HG02943 (cell line): ENCODE data around the gene BLOC1S4.

ENCODE experiments used
- ATAC-seq: cut with Tn5 transposase; IDR thresholded peaks from one replicate; pipeline ENCODE4 v1.9.1; 2021; ENCODE audit warnings: mild to moderate bottlenecking, low read depth, moderate library complexity; ENCODE audit not compliant: unreplicated experiment

BLOC1S4 gene

GRCh38 chr4:6689506-6689960 lies 26.4 kb upstream of the BLOC1S4 start:
- no peak for ATAC-seq

GRCh38 chr4:6692379-6692778 lies 23.6 kb upstream of the BLOC1S4 start:
- ATAC-seq, result no peak

GRCh38 chr4:6692806-6693205 lies 23.2 kb upstream of the BLOC1S4 start:
- ATAC-seq, result no peak

GRCh38 chr4:6693231-6694176 lies 22.5 kb upstream of the BLOC1S4 start, which contains the start of gene S100P:
Gene S100P, plus strand, starts transcription at chr4:6693878. Its CDS starts 55 bp downstream, at chr4:6693933.
- ATAC-seq, result no peak

- ATAC-seq, result no peak
Measured at GRCh38 chr4:6694177-6694901, 21.6 kb upstream of the BLOC1S4 start.

GRCh38 chr4:6695660-6696610 lies 20.0 kb upstream of the BLOC1S4 start:
- ATAC-seq, result no peak

- no peak for ATAC-seq
Measured at GRCh38 chr4:6696611-6697010, 19.4 kb upstream of the BLOC1S4 start.

- no peak for ATAC-seq
Measured at GRCh38 chr4:6697131-6697530, 18.8 kb upstream of the BLOC1S4 start.

- ATAC-seq, result no peak
Measured at GRCh38 chr4:6699388-6699787, 16.6 kb upstream of the BLOC1S4 start.

GRCh38 chr4:6699903-6700302 lies 16.1 kb upstream of the BLOC1S4 start:
- no peak for ATAC-seq

GRCh38 chr4:6701371-6701770 lies 14.6 kb upstream of the BLOC1S4 start:
- ATAC-seq, result no peak

GRCh38 chr4:6702761-6703160 lies 13.2 kb upstream of the BLOC1S4 start:
- no peak for ATAC-seq

GRCh38 chr4:6703786-6704185 lies 12.2 kb upstream of the BLOC1S4 start:
- ATAC-seq, result no peak

GRCh38 chr4:6705646-6706045 lies 10.3 kb upstream of the BLOC1S4 start:
- ATAC-seq, result no peak

- no peak for ATAC-seq
Measured at GRCh38 chr4:6706173-6706572, 9.8 kb upstream of the BLOC1S4 start.

GRCh38 chr4:6709230-6710114 lies 6.5 kb upstream of the BLOC1S4 start, which contains the start of gene MRFAP1L1:
Gene MRFAP1L1, minus strand, starts transcription at chr4:6709865. Its CDS starts 236 bp downstream, at chr4:6709629.
- ATAC-seq, result peak; percentile 64

GRCh38 chr4:6710282-6710681 lies 5.7 kb upstream of the BLOC1S4 start:
- ATAC-seq, result no peak

- ATAC-seq, result no peak
Measured at GRCh38 chr4:6710996-6711395, 5.0 kb upstream of the BLOC1S4 start.

- ATAC-seq, result no peak
Measured at GRCh38 chr4:6714954-6715353, 1.0 kb upstream of the BLOC1S4 start.
